DOHH2 (cell line): ENCODE data around the gene TRIM56.
"Not testable (repeated sequence)": the region's sequence is repeated elsewhere in the genome, so short reads cannot be mapped to it uniquely, and the experiment has no call there.

ENCODE experiments used
- H3F3A ChIP-seq: fragments of 200-600 bp; sonication (generic), shearing (Covaris generic); 2 replicates; pipeline ENCODE4 v1.6.0; 2016; ENCODE audit warnings: antibody characterized with exemption, mild to moderate bottlenecking; ENCODE audit not compliant: control insufficient read depth, insufficient read depth
- H3K27ac ChIP-seq: fragments of 200-600 bp; sonication (generic); 2 replicates; pipeline ENCODE4 v1.5.1; 2014; ENCODE audit warnings: low read depth, mild to moderate bottlenecking, low read length, moderate library complexity
- H3K27me3 ChIP-seq: fragments of 200-600 bp; sonication (generic); 2 replicates; pipeline ENCODE4 v1.6.1; 2014; ENCODE audit warnings: mild to moderate bottlenecking, low read length, mixed read lengths; ENCODE audit not compliant: control insufficient read depth
- H3K36me3 ChIP-seq: fragments of 200-600 bp; sonication (generic); 2 replicates; pipeline ENCODE4 v1.6.1; 2014; ENCODE audit warnings: mild to moderate bottlenecking, low read length, moderate library complexity, mixed read lengths; ENCODE audit not compliant: control insufficient read depth
- H3K4me1 ChIP-seq: fragments of 200-600 bp; sonication (generic); 2 replicates; pipeline ENCODE4 v1.6.1; 2014; ENCODE audit warnings: mild to moderate bottlenecking, low read length, mixed read lengths; ENCODE audit not compliant: control insufficient read depth
- H3K4me2 ChIP-seq: fragments of 200-600 bp; sonication (generic); 2 replicates; pipeline ENCODE4 v1.6.0; 2014; ENCODE audit warnings: mild to moderate bottlenecking, low read length, moderate library complexity
- H3K4me3 ChIP-seq: fragments of 200-600 bp; sonication (generic); 2 replicates; pipeline ENCODE4 v1.5.1; 2014; ENCODE audit warnings: mild to moderate bottlenecking, low read length, mixed read lengths
- H3K79me2 ChIP-seq: fragments of 200-600 bp; sonication (generic); 2 replicates; pipeline ENCODE4 v1.6.1; 2014; ENCODE audit warnings: mild to moderate bottlenecking, low read length, mixed read lengths; ENCODE audit not compliant: control insufficient read depth
- H3K9me2 ChIP-seq: fragments of 200-600 bp; sonication (generic); replicated peaks from 2 replicates; pipeline ENCODE4 v1.6.1; 2014; ENCODE audit warnings: mild to moderate bottlenecking, low read length, mixed read lengths; ENCODE audit not compliant: control insufficient read depth
- H3K9me3 ChIP-seq: fragments of 200-600 bp; sonication (generic); 2 replicates; pipeline ENCODE4 v1.6.1; 2014; ENCODE audit warnings: antibody characterized with exemption, low read length, mixed read lengths; ENCODE audit not compliant: control insufficient read depth, insufficient read depth
- H4K20me1 ChIP-seq: fragments of 200-600 bp; sonication (generic); 2 replicates; pipeline ENCODE4 v1.6.0; 2014; ENCODE audit warnings: low read depth, mild to moderate bottlenecking, antibody characterized with exemption, low read length, moderate library complexity; ENCODE audit not compliant: control insufficient read depth, insufficient read depth
- CTCF ChIP-seq: fragments of 200-600 bp; sonication (generic); IDR thresholded peaks from one replicate; pipeline ENCODE4 v1.5.1; 2014; ENCODE audit warnings: antibody characterized with exemption, mild to moderate bottlenecking, low read depth, low read length; ENCODE audit not compliant: poor library complexity, severe bottlenecking
- EZH2phosphoT487 ChIP-seq: fragments of 200-600 bp; sonication (generic); IDR thresholded peaks from 2 replicates; pipeline ENCODE4 v1.6.1; 2017; ENCODE audit warnings: borderline replicate concordance, mild to moderate bottlenecking, antibody characterized with exemption, low read length, moderate library complexity, mixed read lengths

The TRIM56 gene

GRCh38 chr7:101100858-101101847 lies 15.9 kb downstream of the TRIM56 start:
- H3K79me2 ChIP-seq: no peaks in the 10 kb centered on the region
- H3K27me3 ChIP-seq: peaks cover 23% of the 10 kb centered on the region
- no peak for TF ChIP-seq CTCF
- no peak for TF ChIP-seq EZH2phosphoT487
- no peaks in the 10 kb centered on the region for H3K9me3 ChIP-seq
- H3K4me3 ChIP-seq: no peak overlapping the region
- H3K4me1 ChIP-seq: no peaks in the 10 kb centered on the region
- no peak overlapping the region for H3K4me2 ChIP-seq
- no peaks in the 10 kb centered on the region for H3K36me3 ChIP-seq
- H3K27ac ChIP-seq: no peak overlapping the region
- no peaks in the 10 kb centered on the region for H3F3A ChIP-seq
- H4K20me1 ChIP-seq: no peaks in the 10 kb centered on the region
- H3K9me2 ChIP-seq: no peaks in the 10 kb centered on the region

- no peaks in the 10 kb centered on the region for H3K9me3 ChIP-seq
- H3K4me2 ChIP-seq: no peak overlapping the region
- no peaks in the 10 kb centered on the region for H3K36me3 ChIP-seq
- H3K27ac ChIP-seq: no peak overlapping the region
- no peak overlapping the region for H3K4me3 ChIP-seq
- no peaks in the 10 kb centered on the region for H3K4me1 ChIP-seq
- H3F3A ChIP-seq: no peaks in the 10 kb centered on the region
- peaks cover 28% of the 10 kb centered on the region for H3K27me3 ChIP-seq
- H3K79me2 ChIP-seq: no peaks in the 10 kb centered on the region
- TF ChIP-seq CTCF (no peak), EZH2phosphoT487 (no peak)
- no peaks in the 10 kb centered on the region for H3K9me2 ChIP-seq
- no peaks in the 10 kb centered on the region for H4K20me1 ChIP-seq
These were observed 16.7 kb downstream of the TRIM56 start for GRCh38 chr7:101102026-101102425.

- not testable (repeated sequence) for H3K4me1 ChIP-seq, H3K9me2 ChIP-seq, H3K9me3 ChIP-seq, H3F3A ChIP-seq, H3K27ac ChIP-seq, H4K20me1 ChIP-seq, H3K4me2 ChIP-seq, H3K4me3 ChIP-seq, H3K79me2 ChIP-seq, H3K36me3 ChIP-seq
- peaks cover 44% of the 10 kb centered on the region for H3K27me3 ChIP-seq
These were observed 18.4 kb downstream of the TRIM56 start for GRCh38 chr7:101103701-101104100.

GRCh38 chr7:101104193-101104713 lies 19.0 kb downstream of the TRIM56 start:
- Histone ChIP-seq H3K4me1 (peaks cover 5% of the 10 kb centered on the region; the same call in 1 of the 2 replicates), H3K36me3 (no peaks in the 10 kb centered on the region), H3K27ac (no peak overlapping the region), H3K9me3 (no peaks in the 10 kb centered on the region), H3K9me2 (no peaks in the 10 kb centered on the region), H3K4me2 (no peak overlapping the region), H3F3A (no peaks in the 10 kb centered on the region), H4K20me1 (no peaks in the 10 kb centered on the region), H3K4me3 (no peak overlapping the region), H3K79me2 (no peaks in the 10 kb centered on the region), H3K27me3 (peaks cover 49% of the 10 kb centered on the region)
- no peak for TF ChIP-seq CTCF
- no peak for TF ChIP-seq EZH2phosphoT487
